ENCODE results near the gene RNF225. TPM values are rescaled to one million over a fixed set of nuclear protein-coding genes. Genes with fewer than 3 reads are reported as not detected.

RNF225 gene
- total RNA-seq: not detected in 2 replicates

DNA sequence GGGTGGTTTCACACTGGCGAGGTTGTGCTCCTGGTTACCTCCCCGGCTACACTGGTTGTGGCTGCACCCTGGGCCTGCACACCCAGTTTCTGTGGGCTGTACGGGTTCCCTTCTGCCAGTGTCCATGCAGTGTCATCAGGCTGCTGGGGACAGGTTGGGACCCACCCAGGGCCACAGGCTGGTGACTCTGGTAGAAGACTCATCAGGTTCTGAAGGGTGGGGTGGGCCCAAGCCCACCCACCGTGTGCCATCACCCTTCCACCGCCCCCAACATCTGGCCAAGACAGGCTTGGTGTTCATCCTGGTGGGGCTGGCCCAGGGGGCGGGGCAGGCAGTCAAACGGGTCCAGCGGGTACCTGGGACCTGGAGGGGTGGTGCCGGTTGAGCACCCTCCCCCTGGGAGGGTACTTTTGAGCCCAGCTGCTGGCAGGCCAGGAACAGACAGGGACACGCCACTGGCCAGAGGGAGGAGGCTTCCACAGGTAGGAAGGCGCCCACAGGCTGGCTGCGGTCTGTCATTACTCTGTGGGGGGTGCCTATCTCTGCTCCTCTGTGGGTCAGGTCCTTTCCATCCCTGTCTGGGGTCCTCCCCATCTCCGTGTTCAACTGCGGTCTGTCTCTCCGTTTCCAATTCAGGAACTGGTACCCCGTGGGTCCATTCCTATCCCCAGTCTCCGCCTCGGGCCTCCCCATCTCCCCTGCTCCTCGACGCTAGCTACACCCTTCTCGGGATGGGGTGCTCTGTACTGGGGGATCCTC, at the start of gene RNF225:
RNF225 (plus strand) TSS at position 437 of the 759 bp plus-strand sequence. CDS start 434 bp downstream, outside the sequence.

DNA sequence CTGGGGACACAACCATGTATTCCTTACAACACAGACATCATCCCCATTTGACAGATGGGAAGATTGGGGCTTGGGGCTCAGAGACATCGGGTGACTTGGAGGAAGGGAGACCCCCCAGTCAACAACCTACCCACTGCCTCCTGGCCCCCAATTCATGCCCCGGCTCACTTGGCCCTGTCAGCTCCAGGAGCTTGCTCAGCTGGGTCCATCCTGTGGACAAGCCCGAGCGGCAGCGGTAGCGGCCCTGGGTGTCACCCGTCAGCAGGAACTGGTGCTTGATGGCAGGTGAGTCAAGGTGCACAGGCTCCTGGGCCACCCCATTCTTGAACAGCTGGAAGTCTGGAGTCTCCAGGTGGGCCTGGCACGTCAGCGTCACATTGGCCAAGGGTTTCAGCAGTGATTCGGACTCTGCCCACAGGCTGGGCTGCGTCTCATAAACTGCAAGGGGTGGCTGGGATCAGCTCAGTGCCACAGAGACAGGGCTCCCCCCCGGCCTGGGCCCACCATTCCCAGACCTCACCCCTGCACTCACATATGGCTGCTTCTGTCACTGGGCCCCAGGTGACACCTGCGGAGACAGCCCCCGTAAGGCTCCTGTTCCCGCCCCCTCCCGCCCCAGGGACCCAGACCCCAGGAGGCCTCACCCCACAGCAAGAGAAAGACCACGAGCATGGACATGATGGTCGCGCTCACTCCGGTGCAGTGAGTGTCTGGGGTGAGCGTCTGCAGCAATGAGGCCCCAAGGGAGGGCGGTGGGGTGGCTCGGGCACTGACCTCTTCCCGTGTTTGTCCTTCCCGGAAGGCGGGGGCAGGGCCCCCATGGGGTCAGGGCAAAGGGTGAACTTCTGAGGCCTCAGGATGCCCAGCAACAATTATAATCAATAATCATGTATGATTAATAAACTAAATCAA, 42.4 kb upstream of the RNF225 start, which contains the start of gene A1BG:
A1BG (minus strand) TSS at position 733 of the 912 bp plus-strand sequence; CDS start at position 678, 55 bp downstream.

DNA sequence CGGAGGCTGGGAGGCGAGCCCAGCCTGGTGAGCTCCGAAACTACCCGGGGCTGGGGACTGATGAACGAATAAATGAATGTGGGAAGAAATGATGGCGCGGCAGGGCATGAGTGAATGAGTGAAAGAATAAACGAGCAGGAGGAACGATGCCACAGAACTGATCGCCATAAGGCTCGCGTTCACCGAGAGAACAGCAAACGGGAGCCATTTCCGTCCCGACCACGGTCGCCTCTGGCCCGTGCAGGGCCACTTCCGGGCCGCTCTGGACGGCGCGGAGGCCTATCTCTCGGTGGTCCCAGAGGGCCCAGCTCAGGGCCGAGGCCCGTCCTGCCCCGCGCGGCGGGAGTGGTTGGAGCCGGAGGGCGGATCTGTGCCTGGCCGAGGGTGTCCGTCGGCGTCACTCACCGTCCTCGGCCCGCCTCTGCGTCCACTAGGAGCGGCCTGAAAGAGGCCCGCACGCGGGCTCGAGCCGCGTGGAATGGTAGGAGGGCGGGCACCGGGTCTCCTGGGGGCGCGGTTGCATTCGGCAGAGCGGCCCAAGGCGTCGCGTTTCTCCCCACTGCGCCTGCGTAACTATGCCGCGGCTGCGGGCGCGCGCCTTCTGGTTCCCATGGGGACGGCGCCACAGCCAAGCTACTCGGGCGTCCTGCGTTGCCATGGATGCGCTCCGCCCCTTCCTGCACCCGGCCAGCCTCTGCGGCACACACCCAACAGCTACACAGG, 33.0 kb upstream of the RNF225 start, which contains the start of gene ZNF497:
ZNF497 (minus strand) TSS at position 480 of the 723 bp plus-strand sequence. CDS start 5,116 bp downstream, outside the sequence.

DNA sequence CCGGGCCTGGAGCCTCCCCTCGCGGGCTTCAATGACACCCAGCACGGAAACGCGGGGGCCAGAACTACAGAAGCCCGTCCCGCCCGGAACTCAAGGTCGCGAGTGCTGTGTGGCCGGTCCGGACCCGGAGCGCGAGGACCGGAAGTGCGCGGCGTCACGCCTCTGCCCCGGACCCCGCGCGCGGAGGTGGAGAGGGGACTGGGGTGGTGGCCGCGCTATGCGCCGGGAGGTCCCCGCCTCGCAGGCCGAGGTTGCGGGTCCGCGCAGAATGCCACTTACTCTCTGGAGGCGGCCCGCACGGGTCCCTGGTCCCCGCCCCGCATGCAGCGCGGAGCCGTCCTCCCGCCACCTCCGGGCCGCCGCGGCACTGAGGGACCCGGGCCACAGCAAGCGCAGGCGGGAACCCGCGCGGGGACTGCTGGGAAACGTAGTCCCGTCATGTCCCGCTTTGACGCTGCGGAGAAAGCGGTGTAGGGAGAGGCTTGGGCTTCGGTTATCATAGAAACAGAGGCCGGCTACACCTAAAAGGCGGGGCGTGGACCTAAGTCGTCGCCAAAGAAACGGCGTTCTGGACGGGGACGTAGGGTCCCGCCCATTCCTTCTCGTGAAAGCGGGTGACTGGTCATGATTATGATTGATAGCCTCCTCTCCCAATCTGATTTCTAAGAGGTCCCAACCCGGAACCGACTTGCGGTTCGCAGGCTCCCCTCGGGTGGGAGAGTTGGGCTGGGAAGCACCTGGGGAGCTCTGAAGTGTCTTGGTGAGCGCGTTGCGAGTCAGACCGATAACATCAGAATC, 14.6 kb upstream of the RNF225 start, which contains the start of gene ZNF837:
ZNF837 (minus strand) TSS at position 369 of the 798 bp plus-strand sequence. CDS start 11,698 bp downstream, outside the sequence.

DNA sequence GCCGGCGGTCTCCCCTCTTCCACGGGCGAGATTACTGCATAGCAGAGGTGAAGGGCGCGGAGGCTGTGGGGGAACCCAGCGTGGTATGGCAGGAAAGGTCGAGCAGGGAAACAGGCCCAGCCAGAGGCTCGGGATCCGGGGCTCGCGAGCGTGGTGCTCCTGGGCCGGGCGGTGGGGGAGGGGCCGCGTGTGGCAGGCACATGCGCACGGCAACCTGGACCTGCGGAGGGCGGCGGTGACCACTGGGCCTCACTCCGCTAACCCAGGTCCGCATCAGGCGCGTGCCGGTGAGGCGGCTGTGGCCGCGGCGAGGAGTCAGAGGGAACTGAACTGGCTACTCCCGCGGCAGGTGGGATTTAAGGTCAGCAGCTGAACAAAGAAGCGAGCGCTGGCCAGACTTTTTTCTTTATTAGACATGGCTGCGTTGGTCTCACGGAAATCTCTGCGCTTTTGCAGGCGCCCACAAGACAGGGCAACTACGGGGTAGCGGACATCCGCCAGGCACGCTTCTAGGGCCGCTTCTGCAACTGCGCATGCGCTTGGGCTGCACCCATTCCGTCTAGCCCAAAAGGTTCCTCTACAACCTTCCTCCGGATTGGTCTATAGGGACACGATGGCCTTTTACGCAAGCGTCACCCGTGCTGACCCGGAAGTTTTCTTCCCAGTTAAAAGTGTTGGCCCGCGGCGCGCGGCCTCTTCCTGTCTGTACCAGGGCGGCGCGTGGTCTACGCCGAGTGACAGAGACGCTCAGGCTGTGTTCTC, 8.7 kb upstream of the RNF225 start, which contains the start of gene RPS5:
RPS5 (plus strand) TSS at position 694 of the 762 bp plus-strand sequence. CDS start 869 bp downstream, outside the sequence.

DNA sequence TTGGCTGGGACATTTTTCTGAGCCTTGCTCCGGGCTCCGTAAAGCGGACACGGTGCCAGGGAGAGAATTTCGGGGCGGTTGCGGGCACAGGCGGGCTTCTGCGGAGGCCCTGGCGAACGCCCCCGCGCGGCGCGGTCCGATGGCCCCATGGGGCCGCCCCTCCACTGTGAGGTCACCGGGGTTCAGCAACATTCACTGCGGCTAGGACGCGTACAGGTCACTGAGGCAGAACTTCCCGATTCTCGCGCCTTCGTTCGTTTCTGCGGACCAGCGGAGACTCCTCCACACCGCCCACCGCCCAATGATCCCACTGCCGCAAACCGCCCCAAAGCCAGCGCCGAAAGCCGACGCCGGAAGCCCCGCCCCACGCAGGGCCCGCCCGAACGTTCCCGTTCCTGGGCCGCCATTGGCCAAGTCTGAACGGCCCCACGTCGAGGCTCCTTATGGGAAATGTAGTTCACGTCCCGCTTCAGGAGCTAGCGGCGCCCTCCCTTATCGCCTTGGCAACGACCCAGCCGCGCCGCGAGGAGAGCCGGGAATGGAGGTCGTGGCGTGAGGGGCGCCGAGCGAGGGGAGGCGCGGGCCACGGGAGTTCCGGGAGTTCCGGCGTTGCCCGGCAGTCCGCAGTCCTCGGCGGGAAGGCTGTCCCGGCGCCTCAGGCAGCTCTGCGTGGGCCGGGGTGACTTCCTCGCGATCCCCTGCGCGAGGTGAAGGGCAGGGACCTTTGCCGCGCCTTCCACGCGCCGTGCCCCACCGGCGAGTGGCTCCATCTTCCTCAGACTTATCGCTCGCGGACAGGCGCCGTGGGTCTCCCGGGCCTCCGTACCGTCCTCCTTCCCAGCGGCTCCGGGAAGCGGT, 12.9 kb downstream of the RNF225 start, which contains the start of gene ZNF584:
ZNF584 (plus strand) TSS at position 498 of the 858 bp plus-strand sequence. CDS start 499 bp downstream, outside the sequence.

DNA sequence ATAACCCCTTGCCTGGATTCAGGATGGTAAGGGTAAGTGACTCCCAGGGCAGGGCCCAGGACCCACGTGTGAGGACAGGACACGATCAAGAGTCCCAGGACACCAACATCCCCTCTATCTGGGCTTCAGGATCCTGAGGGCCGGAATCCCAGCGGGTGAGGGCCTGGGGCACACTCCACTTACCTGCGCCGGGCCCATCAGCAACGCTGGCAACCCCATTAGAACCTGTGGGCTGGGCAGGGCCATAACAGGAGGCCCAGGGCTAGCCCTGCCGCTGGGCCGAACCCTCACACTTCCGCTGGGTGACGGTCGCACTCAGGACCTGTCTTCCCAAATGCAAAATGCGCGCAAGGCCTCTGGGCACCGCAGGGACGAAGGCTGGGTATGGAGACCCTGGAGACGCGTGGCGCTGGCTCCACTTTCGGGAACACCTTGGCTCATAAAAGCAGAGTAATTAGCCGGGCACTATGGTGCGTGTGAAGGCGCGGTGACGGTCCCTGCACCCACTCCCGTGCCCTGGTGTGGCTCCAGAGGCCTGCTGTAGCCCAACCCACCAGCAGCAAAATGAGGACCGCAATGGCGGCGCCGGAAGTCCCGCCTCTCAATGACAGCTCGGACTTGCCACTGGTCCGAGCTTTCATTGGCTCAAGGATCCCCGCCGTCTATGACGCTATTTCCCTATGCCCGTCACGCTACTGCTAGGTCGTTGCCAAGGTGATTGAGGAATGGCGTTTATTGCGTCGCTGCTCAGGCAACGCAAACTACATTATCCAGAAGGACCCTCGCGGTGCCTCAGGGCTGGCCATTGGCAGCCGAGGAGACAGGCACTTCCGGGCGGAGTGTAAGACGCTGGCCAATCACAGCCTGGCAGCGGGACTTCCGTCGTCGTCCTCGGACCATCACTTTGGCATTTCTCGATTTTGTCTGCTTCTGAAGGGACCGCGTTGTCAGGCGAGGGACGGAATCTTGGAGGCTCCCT, 44.4 kb downstream of the RNF225 start, which contains the start of gene ZNF132:
ZNF132 (minus strand) TSS at position 578 of the 979 bp plus-strand sequence; CDS start at position 246, 332 bp downstream.

Other genes with a start within 250 kb of the RNF225 start
- gene ZNF329, start 244.9 kb upstream of the RNF225 start, total RNA-seq: 5.7 and 5.9 TPM in 2 replicates
- 14.6 and 16.8 TPM in 2 replicates for gene ZNF274, start 212.6 kb upstream of the RNF225 start, total RNA-seq
- gene ZNF544, start 166.7 kb upstream of the RNF225 start, total RNA-seq: 37.2 and 43.0 TPM in 2 replicates
- 3.7 and 4.2 TPM in 2 replicates for gene ZNF8, start 116.7 kb upstream of the RNF225 start, total RNA-seq
- gene ERVK3-1, start 90.3 kb upstream of the RNF225 start, total RNA-seq: 52.1 and 56.0 TPM in 2 replicates
- 1.6 and 1.8 TPM in 2 replicates for gene ZSCAN22, start 68.7 kb upstream of the RNF225 start, total RNA-seq
- gene A1BG, start 42.2 kb upstream of the RNF225 start, total RNA-seq: 56.7 and 57.5 TPM in 2 replicates
- gene ZNF497, start 32.9 kb upstream of the RNF225 start, total RNA-seq: under 0.01 and 0.74 TPM in 2 replicates
- gene ZNF837, start 14.6 kb upstream of the RNF225 start, total RNA-seq: 0.89 and 2.4 TPM in 2 replicates
- 2,682 and 2,963 TPM in 2 replicates for gene RPS5, start 8.4 kb upstream of the RNF225 start, total RNA-seq
- gene ZNF584, start 13.0 kb downstream of the RNF225 start, total RNA-seq: 8.2 and 13.1 TPM in 2 replicates
- gene ZNF132, start 44.5 kb downstream of the RNF225 start, total RNA-seq: 2.1 and 3.0 TPM in 2 replicates
- gene ZNF324B, start 56.0 kb downstream of the RNF225 start, total RNA-seq: 5.5 and 6.2 TPM in 2 replicates
- gene ZNF324, start 71.4 kb downstream of the RNF225 start, total RNA-seq: 7.7 and 9.1 TPM in 2 replicates
- 8.0 and 9.4 TPM in 2 replicates for gene ZNF446, start 80.7 kb downstream of the RNF225 start, total RNA-seq
- gene SLC27A5, start 116.3 kb downstream of the RNF225 start, total RNA-seq: 15.2 and 18.3 TPM in 2 replicates
- 12.8 and 14.4 TPM in 2 replicates for gene ZBTB45, start 124.2 kb downstream of the RNF225 start, total RNA-seq
- gene TRIM28, start 148.4 kb downstream of the RNF225 start, total RNA-seq: 474 and 516 TPM in 2 replicates
- 120 and 121 TPM in 2 replicates for gene CHMP2A, start 159.4 kb downstream of the RNF225 start, total RNA-seq
- gene UBE2M, start 163.0 kb downstream of the RNF225 start, total RNA-seq: 27.2 and 47.9 TPM in 2 replicates
- 6.1 and 6.2 TPM in 2 replicates for gene MZF1, start 177.7 kb downstream of the RNF225 start, total RNA-seq

All from bronchus fibroblast of lung (primary cell).